Measurements from ENCODE around the gene FIS1. TPM values are rescaled to one million over a fixed set of nuclear protein-coding genes. Genes with fewer than 3 reads are reported as not detected.
"Not testable (repeated sequence)": the region's sequence is repeated elsewhere in the genome, so short reads cannot be mapped to it uniquely, and the experiment has no call there.

FIS1 gene
- total RNA-seq, 4 donors from 2014 or later = 118 to 223 (median 198) TPM

GRCh38 chr7:101288439-101288838 lies 43.6 kb upstream of the FIS1 start:
- H3K27me3 ChIP-seq = peaks cover 40% of the 10 kb centered on the region

GRCh38 chr7:101287032-101287431 lies 42.2 kb upstream of the FIS1 start:
- Histone ChIP-seq H3K9me3 (no peaks in the 10 kb centered on the region), H3K36me3 (no peaks in the 10 kb centered on the region), H3K4me1 (peaks cover 3% of the 10 kb centered on the region), H3K27me3 (peaks cover 26% of the 10 kb centered on the region), H3K27ac (no peak overlapping the region), H3K4me3 (no peak overlapping the region)
- TF ChIP-seq CTCF (IDR thresholded peaks at IDR 0.05) (no peak), POLR2AphosphoS5 (IDR thresholded peaks at IDR 0.05) (no peak), POLR2A (IDR thresholded peaks at IDR 0.05) (no peak), EP300 (IDR thresholded peaks at IDR 0.05) (no peak)
- no peak for DNase-seq (ENCODE audit: low spot score in 2 of 2)
- 50% methylated on average over 5 of the region's 6 CpGs for WGBS

More at GRCh38 chr7:101288439-101288838, 43.6 kb upstream of the FIS1 start:
- Histone ChIP-seq H3K4me3 (no peak overlapping the region), H3K9me3 (no peaks in the 10 kb centered on the region), H3K36me3 (no peaks in the 10 kb centered on the region), H3K4me1 (no peaks in the 10 kb centered on the region), H3K27ac (no peak overlapping the region)
- TF ChIP-seq EP300 (IDR thresholded peaks at IDR 0.05) = no peak
- no peak for TF ChIP-seq CTCF (IDR thresholded peaks at IDR 0.05)
- WGBS = 87% methylated on average over 3 of the region's 3 CpGs
- no peak for DNase-seq (ENCODE audit: low spot score in 2 of 2)

- not testable (repeated sequence) for H3K27ac ChIP-seq; H3K4me1 ChIP-seq; H3K9me3 ChIP-seq; H3K4me3 ChIP-seq; DNase-seq (ENCODE audit: low spot score in 2 of 2); H3K36me3 ChIP-seq
- 73% methylated on average over 3 of the region's 3 CpGs for WGBS
- H3K27me3 ChIP-seq = peaks cover 14% of the 10 kb centered on the region
Measured at GRCh38 chr7:101285880-101286279, 41.0 kb upstream of the FIS1 start.

GRCh38 chr7:101285171-101285570 lies 40.3 kb upstream of the FIS1 start:
- 84% methylated on average over 9 of the region's 9 CpGs for WGBS
- Histone ChIP-seq H3K4me1 (peaks cover 3% of the 10 kb centered on the region), H3K4me3 (no peak overlapping the region), H3K36me3 (no peaks in the 10 kb centered on the region), H3K9me3 (no peaks in the 10 kb centered on the region), H3K27me3 (peaks cover 13% of the 10 kb centered on the region), H3K27ac (no peak overlapping the region)
- DNase-seq (ENCODE audit: low spot score in 2 of 2) = no peak
- TF ChIP-seq EP300 (IDR thresholded peaks at IDR 0.05) (no peak), CTCF (IDR thresholded peaks at IDR 0.05) (no peak), POLR2AphosphoS5 (IDR thresholded peaks at IDR 0.05) (no peak), POLR2A (IDR thresholded peaks at IDR 0.05) (no peak)

GRCh38 chr7:101280912-101281311 lies 36.0 kb upstream of the FIS1 start:
- not testable (repeated sequence) for H3K9me3 ChIP-seq; H3K36me3 ChIP-seq; H3K27ac ChIP-seq; H3K4me3 ChIP-seq; DNase-seq (ENCODE audit: low spot score in 2 of 2); H3K4me1 ChIP-seq
- 89% methylated on average over 5 of the region's 8 CpGs for WGBS
- H3K27me3 ChIP-seq = peaks cover 22% of the 10 kb centered on the region

- no peak for DNase-seq (ENCODE audit: low spot score in 2 of 2)
- Histone ChIP-seq H3K4me3 (no peak overlapping the region), H3K36me3 (no peaks in the 10 kb centered on the region), H3K4me1 (peaks cover 3% of the 10 kb centered on the region), H3K9me3 (no peaks in the 10 kb centered on the region), H3K27ac (no peak overlapping the region), H3K27me3 (peaks cover 26% of the 10 kb centered on the region)
- TF ChIP-seq POLR2AphosphoS5 (IDR thresholded peaks at IDR 0.05) (no peak), CTCF (IDR thresholded peaks at IDR 0.05) (no peak), EP300 (IDR thresholded peaks at IDR 0.05) (no peak), POLR2A (IDR thresholded peaks at IDR 0.05) (no peak)
- WGBS = 76% methylated on average over 24 of the region's 24 CpGs
Measured at GRCh38 chr7:101278461-101279292, 33.8 kb upstream of the FIS1 start.
